Liver (tissue), 9 donors: Measurements from ENCODE around the gene GPR161. TPM values are rescaled to one million over a fixed set of nuclear protein-coding genes. Genes with fewer than 3 reads are reported as not detected.

Source experiments
- DNase-seq: peaks from one replicate; pipeline ENCODE4 v3.0.0-alpha.2; 2017; ENCODE audit warnings: low spot score
- H3K27ac ChIP-seq, 2 donors: one replicate each; pipeline ENCODE4 v1.7.0; 2013; ENCODE audit warnings: inconsistent platforms in 2 of 2, low read length in 2 of 2, control low read depth in 1 of 2, low read depth in 1 of 2, mild to moderate bottlenecking in 1 of 2
- H3K27me3 ChIP-seq, 4 donors: one replicate each; pipeline versions ENCODE4 v1.6.1 to v1.7.0; 2013; ENCODE audit warnings: low read length in 3 of 4, inconsistent platforms in 1 of 4, mild to moderate bottlenecking in 1 of 4, moderate library complexity in 1 of 4; ENCODE audit not compliant: control insufficient read depth in 4 of 4, insufficient read depth in 4 of 4
- H3K36me3 ChIP-seq, 4 donors: one replicate each; pipeline versions ENCODE4 v1.6.1 to v1.7.0; 2013; ENCODE audit warnings: low read length in 3 of 4, mild to moderate bottlenecking in 3 of 4, low read depth in 1 of 4, moderate library complexity in 1 of 4; ENCODE audit not compliant: control insufficient read depth in 4 of 4, insufficient read depth in 3 of 4
- H3K4me1 ChIP-seq, 4 donors: one replicate each; pipeline versions ENCODE4 v1.6.1 to v1.7.0; 2013; ENCODE audit warnings: low read length in 3 of 4, mild to moderate bottlenecking in 3 of 4, moderate library complexity in 1 of 4; ENCODE audit not compliant: control insufficient read depth in 4 of 4, insufficient read depth in 4 of 4
- H3K4me3 ChIP-seq, 3 donors: one replicate each; pipeline versions ENCODE4 v1.6.1 to v1.7.0; 2013; ENCODE audit warnings: low read length in 3 of 3, control low read depth in 1 of 3, low read depth in 1 of 3, mild to moderate bottlenecking in 1 of 3
- H3K9ac ChIP-seq, 2 donors: one replicate each; pipeline ENCODE4 v1.7.0; 2013; ENCODE audit warnings: low read length in 2 of 2, mild to moderate bottlenecking in 2 of 2, moderate library complexity in 2 of 2, control low read depth in 1 of 2, low read depth in 1 of 2
- H3K9me3 ChIP-seq, 4 donors: one replicate each; pipeline versions ENCODE4 v1.6.1 to v1.7.0; 2013; ENCODE audit warnings: low read length in 3 of 4; ENCODE audit not compliant: control insufficient read depth in 4 of 4
- EGR1 ChIP-seq, 2 donors: IDR thresholded peaks; 2 replicates each; pipeline ENCODE4 v1.6.1; 2016 to 2018; ENCODE audit warnings: antibody characterized with exemption in 2 of 2, low read depth in 2 of 2
- FOXA1 ChIP-seq: IDR thresholded peaks from 2 replicates; pipeline ENCODE4 v1.6.1; 2016; ENCODE audit warnings: antibody characterized with exemption
- FOXA2 ChIP-seq: IDR thresholded peaks from 2 replicates; pipeline ENCODE4 v1.6.1; 2016; ENCODE audit warnings: antibody characterized with exemption
- GABPA ChIP-seq, 2 donors: IDR thresholded peaks in 1 of 2; conservative IDR thresholded peaks in 1 of 2; 2 replicates each; pipeline ENCODE4 v1.6.1; 2016; ENCODE audit warnings: antibody characterized with exemption in 2 of 2, mild to moderate bottlenecking in 1 of 2, moderate library complexity in 1 of 2
- JUND ChIP-seq, 2 donors: IDR thresholded peaks; 2 replicates each; pipeline ENCODE4 v1.6.1; 2016; ENCODE audit warnings: antibody characterized with exemption in 2 of 2
- NR2F2 ChIP-seq: IDR thresholded peaks from 2 replicates; pipeline ENCODE4 v1.6.1; 2016; ENCODE audit warnings: antibody characterized with exemption
- RAD21 ChIP-seq, 2 donors: IDR thresholded peaks; 2 replicates each; pipeline ENCODE4 v1.6.1; 2016; ENCODE audit warnings: antibody characterized with exemption in 2 of 2, mild to moderate bottlenecking in 2 of 2
- SP1 ChIP-seq: IDR thresholded peaks from 2 replicates; pipeline ENCODE4 v1.6.1; 2018; ENCODE audit warnings: antibody characterized with exemption, mild to moderate bottlenecking
- TAF1 ChIP-seq: conservative IDR thresholded peaks from 2 replicates; pipeline ENCODE4 v1.6.1; 2016; ENCODE audit warnings: antibody characterized with exemption, mild to moderate bottlenecking
- YY1 ChIP-seq: IDR thresholded peaks from 2 replicates; pipeline ENCODE4 v1.6.1; 2016; ENCODE audit warnings: antibody characterized with exemption, mild to moderate bottlenecking
- WGBS: extraction: QIAGEN DNeasy Blood & Tissue Kit; methylation state at CpG from one replicate; pipeline ENCODE4 v1.1.7; 2013; 5-methylcytosine and 5-hydroxymethylcytosine counted together
- polyA plus RNA-seq, 2 donors: library from polyadenylated mRNA; stranded (reverse) in 1 of 2; unstranded in 1 of 2; fragments of 200-250 nt in 1 of 2; fragments of >200 nt in 1 of 2; fragmentation: Nextera tagmentation in 1 of 2; extraction: Ambion mirVana in 1 of 2; gene quantifications; one replicate each; pipeline versions ENCODE4 v1.2.1 to v1.2.3, GENCODE V29; 2013 to 2015
- total RNA-seq, 2 donors: library from RNA; depleted of rRNA; stranded (reverse); fragments of >200 nt; gene quantifications; one replicate each; pipeline ENCODE4 v1.2.3, GENCODE V29; 2014
- TF ChIP-seq, protein P1 (sequence below): IDR thresholded peaks from 2 replicates; pipeline ENCODE4 v1.6.1; 2016; ENCODE audit warnings: antibody characterized with exemption
- TF ChIP-seq, protein P2 (sequence below): fragments of 150-350 bp; IDR thresholded peaks from 2 replicates; pipeline ENCODE4 v1.5.1; 2017; ENCODE audit warnings: improper control_type of control experiment, low read depth, low read length; ENCODE audit not compliant: missing input control
- TF ChIP-seq, protein P3 (sequence below): IDR thresholded peaks from 2 replicates; pipeline ENCODE4 v1.6.1; 2016; ENCODE audit warnings: antibody characterized with exemption, mild to moderate bottlenecking
- TF ChIP-seq, protein P4 (sequence below): IDR thresholded peaks from 2 replicates; pipeline ENCODE4 v1.6.1; 2016; ENCODE audit warnings: antibody characterized with exemption
- TF ChIP-seq, protein P5 (sequence below): IDR thresholded peaks from 2 replicates; pipeline ENCODE4 v1.6.1; 2016; ENCODE audit warnings: antibody characterized with exemption
- donor health status: healthy.
- donor health status: healthy.
- donor health status: healthy.
- donor health status: healthy.
- donor health status: healthy.

The GPR161 gene
- total and polyA plus RNA-seq, 4 donors = 0.33 to 1.1 (median 0.73) TPM

DNA sequence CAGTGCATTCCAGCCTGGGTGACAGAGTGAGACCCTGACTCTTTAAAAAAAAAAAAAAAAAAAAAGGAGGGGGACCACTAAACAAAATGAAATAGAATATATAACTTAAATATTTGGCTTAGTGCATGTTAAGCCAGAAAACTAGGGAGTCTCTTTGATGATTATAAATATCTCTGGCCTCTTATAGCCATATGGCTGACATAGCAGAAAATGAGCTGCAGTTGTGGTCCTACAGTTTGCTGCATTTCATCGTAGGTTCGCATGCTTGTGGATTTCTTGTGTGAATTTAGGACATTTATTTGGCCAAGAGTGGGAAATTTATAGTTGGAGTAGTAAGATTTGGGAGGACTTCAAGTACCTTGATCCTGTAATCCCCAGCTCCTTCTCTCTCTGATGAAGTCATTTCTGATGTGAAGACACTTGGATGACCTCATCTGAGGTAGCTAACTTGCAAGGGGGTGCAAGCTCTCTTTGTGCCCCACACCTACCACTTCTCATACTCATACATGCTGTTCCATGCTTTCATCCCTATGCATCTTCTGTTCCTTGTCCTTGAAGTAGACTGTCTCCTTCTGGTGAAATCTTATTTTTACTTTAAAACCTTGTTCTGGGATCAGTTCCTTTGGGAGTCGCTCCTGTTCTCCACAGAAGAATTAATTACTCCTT is 35.7 kb upstream of the GPR161 start:
- no peak for DNase-seq
- H3K27ac ChIP-seq = no peak overlapping the region
- no peak overlapping the region for H3K4me3 ChIP-seq
- no peaks in the 10 kb centered on the region for H3K4me1 ChIP-seq
- no peaks in the 10 kb centered on the region for H3K36me3 ChIP-seq
- WGBS = 96% methylated on average over 3 of the region's 3 CpGs
- no peak for TF ChIP-seq SP1
- TF ChIP-seq, protein P1, sequence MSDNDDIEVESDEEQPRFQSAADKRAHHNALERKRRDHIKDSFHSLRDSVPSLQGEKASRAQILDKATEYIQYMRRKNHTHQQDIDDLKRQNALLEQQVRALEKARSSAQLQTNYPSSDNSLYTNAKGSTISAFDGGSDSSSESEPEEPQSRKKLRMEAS = no peak
- TF ChIP-seq TAF1 = no peak
- H3K27me3 ChIP-seq = no peaks in the 10 kb centered on the region
- no peaks in the 10 kb centered on the region for H3K9me3 ChIP-seq
- H3K9ac ChIP-seq = no peak overlapping the region

DNA sequence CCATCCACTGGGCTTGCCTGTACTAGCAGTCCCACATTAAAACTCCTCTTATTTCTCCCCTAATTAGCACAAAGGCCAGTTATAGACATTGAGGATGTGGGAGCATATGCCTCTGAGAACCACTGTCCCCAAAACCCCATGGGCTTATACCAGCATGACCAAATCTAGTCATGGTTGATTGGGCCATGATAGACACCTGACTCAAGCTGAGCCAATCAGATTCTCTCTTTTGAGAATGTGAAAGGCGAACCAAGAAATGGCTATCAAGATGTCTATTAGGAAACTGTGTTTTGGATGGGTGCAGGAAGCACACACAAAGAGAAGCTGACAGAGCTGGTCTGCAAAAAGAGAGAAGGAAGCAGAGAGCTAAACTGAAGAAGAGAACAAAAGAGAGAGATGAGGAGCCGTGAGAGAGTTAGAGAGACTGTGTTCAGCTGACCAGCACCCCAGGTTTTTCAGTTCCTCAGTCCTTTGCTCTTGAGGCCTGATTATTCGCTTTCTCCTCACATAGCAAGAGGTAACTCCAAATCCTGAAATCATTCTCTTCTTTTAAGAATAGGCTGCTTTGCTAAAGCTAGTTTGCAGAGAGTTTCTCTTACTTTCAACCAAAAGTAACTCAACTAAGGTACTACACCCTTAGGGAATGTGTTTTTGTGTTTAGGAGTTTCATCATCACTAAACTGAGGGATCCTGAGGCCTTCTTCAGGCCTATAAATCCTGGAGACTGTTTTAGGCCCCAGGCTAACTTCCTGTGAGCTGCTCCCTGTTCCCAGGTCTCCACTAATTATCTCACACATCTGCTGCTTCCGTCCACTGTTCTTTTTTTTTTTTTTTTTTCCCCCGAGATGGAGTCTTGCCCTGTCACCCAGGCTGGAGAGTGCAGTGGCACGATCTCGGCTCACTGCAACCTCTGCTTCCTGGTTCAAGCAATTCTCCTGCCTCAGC is 34.1 kb upstream of the GPR161 start:
- TF ChIP-seq NR2F2 = no peak
- no peak for TF ChIP-seq EGR1 (IDR thresholded peaks at IDR 0.05; ENCODE audit: low read depth in 2 of 2)
- no peak for TF ChIP-seq FOXA1
- TF ChIP-seq FOXA2 = no peak
- no peak for TF ChIP-seq YY1
- TF ChIP-seq GABPA (IDR thresholded peaks at IDR 0.05 in 1 of 2, conservative IDR thresholded peaks at IDR 0.05 in 1 of 2) = no peak
- TF ChIP-seq, protein P2, sequence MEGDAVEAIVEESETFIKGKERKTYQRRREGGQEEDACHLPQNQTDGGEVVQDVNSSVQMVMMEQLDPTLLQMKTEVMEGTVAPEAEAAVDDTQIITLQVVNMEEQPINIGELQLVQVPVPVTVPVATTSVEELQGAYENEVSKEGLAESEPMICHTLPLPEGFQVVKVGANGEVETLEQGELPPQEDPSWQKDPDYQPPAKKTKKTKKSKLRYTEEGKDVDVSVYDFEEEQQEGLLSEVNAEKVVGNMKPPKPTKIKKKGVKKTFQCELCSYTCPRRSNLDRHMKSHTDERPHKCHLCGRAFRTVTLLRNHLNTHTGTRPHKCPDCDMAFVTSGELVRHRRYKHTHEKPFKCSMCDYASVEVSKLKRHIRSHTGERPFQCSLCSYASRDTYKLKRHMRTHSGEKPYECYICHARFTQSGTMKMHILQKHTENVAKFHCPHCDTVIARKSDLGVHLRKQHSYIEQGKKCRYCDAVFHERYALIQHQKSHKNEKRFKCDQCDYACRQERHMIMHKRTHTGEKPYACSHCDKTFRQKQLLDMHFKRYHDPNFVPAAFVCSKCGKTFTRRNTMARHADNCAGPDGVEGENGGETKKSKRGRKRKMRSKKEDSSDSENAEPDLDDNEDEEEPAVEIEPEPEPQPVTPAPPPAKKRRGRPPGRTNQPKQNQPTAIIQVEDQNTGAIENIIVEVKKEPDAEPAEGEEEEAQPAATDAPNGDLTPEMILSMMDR = no peak
- no peak overlapping the region for H3K27ac ChIP-seq
- H3K9ac ChIP-seq = no peak overlapping the region
- DNase-seq = no peak
- H3K4me1 ChIP-seq = no peaks in the 10 kb centered on the region
- no peaks in the 10 kb centered on the region for H3K36me3 ChIP-seq
- H3K27me3 ChIP-seq = no peaks in the 10 kb centered on the region
- no peak overlapping the region for H3K4me3 ChIP-seq
- H3K9me3 ChIP-seq = no peaks in the 10 kb centered on the region
- WGBS = 90% methylated on average over 7 of the region's 7 CpGs

DNA sequence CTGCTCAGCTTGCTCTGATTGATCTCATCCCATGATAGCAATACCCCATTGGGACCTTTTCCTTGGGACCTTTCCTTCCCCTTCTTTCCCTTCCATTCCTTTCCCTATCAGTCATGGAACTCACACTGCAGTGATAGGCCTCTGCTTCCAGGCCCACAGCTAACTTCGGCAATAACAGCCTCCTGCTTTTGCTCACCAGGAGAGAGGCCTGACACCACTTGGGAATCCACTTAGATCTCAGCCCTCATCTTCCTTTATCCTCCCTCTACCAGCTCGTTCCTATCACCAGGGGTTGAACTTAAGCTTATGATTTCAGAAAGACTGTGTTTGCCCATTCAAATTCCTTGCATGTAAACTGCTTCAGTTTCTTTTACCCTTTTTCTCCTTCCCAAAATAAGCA is 31.1 kb upstream of the GPR161 start:
- no peaks in the 10 kb centered on the region for H3K27me3 ChIP-seq
- no peaks in the 10 kb centered on the region for H3K4me1 ChIP-seq
- no peak overlapping the region for H3K27ac ChIP-seq
- no peak overlapping the region for H3K9ac ChIP-seq
- H3K9me3 ChIP-seq = no peaks in the 10 kb centered on the region
- 77% methylated on average over 2 of the region's 2 CpGs for WGBS
- H3K4me3 ChIP-seq = no peak overlapping the region
- DNase-seq = no peak
- no peaks in the 10 kb centered on the region for H3K36me3 ChIP-seq
- TF ChIP-seq, protein P3, sequence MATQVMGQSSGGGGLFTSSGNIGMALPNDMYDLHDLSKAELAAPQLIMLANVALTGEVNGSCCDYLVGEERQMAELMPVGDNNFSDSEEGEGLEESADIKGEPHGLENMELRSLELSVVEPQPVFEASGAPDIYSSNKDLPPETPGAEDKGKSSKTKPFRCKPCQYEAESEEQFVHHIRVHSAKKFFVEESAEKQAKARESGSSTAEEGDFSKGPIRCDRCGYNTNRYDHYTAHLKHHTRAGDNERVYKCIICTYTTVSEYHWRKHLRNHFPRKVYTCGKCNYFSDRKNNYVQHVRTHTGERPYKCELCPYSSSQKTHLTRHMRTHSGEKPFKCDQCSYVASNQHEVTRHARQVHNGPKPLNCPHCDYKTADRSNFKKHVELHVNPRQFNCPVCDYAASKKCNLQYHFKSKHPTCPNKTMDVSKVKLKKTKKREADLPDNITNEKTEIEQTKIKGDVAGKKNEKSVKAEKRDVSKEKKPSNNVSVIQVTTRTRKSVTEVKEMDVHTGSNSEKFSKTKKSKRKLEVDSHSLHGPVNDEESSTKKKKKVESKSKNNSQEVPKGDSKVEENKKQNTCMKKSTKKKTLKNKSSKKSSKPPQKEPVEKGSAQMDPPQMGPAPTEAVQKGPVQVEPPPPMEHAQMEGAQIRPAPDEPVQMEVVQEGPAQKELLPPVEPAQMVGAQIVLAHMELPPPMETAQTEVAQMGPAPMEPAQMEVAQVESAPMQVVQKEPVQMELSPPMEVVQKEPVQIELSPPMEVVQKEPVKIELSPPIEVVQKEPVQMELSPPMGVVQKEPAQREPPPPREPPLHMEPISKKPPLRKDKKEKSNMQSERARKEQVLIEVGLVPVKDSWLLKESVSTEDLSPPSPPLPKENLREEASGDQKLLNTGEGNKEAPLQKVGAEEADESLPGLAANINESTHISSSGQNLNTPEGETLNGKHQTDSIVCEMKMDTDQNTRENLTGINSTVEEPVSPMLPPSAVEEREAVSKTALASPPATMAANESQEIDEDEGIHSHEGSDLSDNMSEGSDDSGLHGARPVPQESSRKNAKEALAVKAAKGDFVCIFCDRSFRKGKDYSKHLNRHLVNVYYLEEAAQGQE = no peak
- no peak for TF ChIP-seq RAD21 (IDR thresholded peaks at IDR 0.05)
- no peak for TF ChIP-seq SP1
- TF ChIP-seq, protein P2 = no peak
- no peak for TF ChIP-seq NR2F2
- TF ChIP-seq FOXA1 = no peak
- TF ChIP-seq JUND (IDR thresholded peaks at IDR 0.05) = no peak
- TF ChIP-seq, protein P4, sequence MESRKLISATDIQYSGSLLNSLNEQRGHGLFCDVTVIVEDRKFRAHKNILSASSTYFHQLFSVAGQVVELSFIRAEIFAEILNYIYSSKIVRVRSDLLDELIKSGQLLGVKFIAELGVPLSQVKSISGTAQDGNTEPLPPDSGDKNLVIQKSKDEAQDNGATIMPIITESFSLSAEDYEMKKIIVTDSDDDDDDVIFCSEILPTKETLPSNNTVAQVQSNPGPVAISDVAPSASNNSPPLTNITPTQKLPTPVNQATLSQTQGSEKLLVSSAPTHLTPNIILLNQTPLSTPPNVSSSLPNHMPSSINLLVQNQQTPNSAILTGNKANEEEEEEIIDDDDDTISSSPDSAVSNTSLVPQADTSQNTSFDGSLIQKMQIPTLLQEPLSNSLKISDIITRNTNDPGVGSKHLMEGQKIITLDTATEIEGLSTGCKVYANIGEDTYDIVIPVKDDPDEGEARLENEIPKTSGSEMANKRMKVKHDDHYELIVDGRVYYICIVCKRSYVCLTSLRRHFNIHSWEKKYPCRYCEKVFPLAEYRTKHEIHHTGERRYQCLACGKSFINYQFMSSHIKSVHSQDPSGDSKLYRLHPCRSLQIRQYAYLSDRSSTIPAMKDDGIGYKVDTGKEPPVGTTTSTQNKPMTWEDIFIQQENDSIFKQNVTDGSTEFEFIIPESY = no peak
- TF ChIP-seq YY1 = no peak
- TF ChIP-seq, protein P5, sequence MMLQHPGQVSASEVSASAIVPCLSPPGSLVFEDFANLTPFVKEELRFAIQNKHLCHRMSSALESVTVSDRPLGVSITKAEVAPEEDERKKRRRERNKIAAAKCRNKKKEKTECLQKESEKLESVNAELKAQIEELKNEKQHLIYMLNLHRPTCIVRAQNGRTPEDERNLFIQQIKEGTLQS = no peak
